ENCODE measurements around the gene CDH26.

Gene CDH26

DNA sequence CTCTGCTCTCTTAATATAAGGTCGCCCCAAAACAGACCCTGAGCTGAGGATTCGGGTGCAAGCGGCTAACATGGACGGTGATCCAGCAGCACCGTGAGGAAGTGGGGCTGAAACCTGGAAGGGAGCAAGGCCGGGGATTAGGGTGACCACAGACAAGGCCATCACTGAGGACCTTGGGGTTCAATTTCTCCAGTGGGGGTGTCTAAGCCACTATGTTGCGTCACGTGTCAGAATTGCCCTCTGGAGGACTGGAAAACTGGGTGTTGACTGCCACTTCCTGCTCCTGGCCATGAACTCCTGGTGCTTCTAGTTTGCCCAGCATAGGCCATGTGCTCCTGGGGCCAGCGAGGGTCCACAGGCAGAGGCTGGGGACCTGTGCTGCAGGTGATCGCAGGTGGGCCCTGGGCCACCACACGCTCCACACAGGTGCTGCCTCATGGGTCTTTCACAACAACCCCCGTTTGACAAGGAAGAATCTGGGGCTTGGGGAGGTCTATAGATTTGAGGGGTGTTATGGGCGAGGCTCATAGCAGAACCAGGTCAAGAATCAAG, 101.9 kb downstream of the CDH26 start:
- no peak for DNase-seq (ENCODE audit: low read depth in 2 of 2, low spot score in 1 of 2)

DNA sequence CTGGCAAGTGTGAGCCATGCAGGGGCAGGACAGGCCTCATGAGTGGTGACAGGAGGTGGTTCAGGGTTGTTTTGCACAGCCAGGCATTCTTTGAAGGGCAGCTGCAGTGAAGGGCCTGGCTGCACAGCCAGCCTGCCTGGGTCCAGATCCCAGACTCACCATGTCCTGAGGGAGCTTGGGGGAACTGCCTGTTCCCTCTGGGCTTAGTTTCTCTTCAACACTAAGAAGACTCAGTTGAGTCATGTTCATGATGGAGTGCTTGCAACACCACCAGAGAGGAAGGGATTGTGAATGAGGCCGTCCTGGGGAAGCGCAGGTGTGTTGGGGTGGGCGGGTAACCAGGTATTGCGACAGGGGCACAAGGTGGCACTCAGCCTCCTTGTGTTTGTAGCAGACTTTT, 102.4 kb downstream of the CDH26 start:
- DNase-seq (ENCODE audit: low read depth in 2 of 2, low spot score in 1 of 2) = no peak

DNA sequence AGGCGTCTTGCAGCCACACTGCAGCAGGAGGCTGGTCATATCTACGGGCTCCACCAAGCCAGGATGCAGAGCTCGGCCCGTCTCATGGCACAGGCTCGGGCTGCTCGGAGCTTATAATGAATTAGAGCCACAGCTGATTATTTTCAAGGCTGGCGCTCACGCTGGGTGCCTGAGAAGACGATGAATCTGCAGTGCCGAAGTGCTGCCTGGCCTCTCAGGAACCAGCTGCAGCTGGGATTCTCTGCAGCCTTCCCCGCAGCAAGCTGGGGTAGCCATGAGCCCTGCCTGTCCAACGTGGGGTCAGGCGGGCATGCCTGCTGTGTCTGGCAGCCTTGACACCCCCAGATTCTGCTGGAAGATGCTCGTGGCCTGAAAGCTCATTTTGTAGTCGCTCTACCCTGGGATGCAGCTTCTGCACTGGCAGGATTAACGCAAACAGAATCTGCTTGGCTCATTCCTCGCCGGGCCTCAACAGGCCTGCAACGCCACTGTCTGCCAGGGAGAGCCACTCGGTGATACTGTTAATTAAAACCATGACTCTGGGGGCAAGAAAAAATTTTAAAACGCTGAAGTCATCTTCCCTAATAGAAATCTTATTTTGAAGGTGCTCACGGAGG, 104.3 kb downstream of the CDH26 start:
- no peak for DNase-seq (ENCODE audit: low read depth in 2 of 2, low spot score in 1 of 2)

DNA sequence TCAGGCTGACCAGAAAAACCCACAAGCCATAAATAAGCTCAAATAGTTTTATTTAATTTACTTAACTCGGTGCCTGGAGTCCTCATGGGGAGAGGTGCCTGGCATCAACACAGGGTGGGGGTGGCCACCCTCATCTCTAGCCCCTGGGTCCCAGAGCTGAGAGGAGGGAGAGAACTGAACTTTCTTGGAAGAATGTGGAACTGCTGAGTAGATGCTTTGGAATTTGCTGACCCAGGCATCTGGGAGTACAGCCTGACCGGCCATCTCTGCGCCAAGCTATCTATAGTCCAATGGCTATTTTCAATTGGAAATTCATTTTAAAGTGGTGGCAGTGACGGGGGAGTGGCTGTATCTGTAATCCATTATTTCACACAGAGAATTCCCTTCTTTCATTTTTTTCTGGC, 104.8 kb downstream of the CDH26 start:
- DNase-seq (ENCODE audit: low read depth in 2 of 2, low spot score in 1 of 2) = no peak

DNA sequence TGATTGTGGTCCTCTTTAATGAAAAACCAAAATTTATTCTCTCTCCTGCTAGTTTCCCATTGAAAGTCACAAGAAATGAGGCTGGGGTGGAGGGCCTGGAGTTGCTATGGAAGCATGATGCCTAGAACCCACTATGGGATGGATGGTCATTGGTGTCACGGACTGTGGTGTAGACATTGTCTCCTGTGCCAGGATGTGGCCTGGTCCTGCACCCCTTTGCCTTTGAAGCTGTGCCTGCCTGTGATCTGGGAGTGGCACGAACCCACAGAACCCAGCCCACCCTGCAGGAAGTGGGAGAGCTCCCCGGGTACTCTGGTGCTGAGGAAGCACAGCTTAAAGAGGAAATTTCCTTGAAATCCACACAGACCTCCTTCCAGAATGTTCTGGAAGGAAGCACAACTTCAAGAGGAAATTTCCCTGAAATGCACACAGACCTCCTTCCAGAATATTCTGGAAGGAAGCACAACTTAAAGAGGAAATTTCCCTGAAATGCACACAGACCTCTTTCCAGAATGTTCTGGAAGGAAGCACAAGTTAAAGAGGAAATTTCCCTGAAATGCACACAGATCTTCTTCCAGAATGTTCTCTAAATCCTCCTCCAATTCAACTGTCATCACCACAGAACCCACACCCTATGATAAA, 105.6 kb downstream of the CDH26 start:
- DNase-seq (ENCODE audit: low read depth in 2 of 2, low spot score in 1 of 2) = no peak

All from stimulated activated CD8-positive, alpha-beta memory T cell treated with anti-CD3 and anti-CD28 coated beads, Interleukin-4, amount 100 ng/mL, for 1 hour (primary cell).